ENCODE data around the gene CCNJ.
"Not testable (repeated sequence)": the region's sequence is repeated elsewhere in the genome, so short reads cannot be mapped to it uniquely, and the experiment has no call there.

The CCNJ gene, protein sequence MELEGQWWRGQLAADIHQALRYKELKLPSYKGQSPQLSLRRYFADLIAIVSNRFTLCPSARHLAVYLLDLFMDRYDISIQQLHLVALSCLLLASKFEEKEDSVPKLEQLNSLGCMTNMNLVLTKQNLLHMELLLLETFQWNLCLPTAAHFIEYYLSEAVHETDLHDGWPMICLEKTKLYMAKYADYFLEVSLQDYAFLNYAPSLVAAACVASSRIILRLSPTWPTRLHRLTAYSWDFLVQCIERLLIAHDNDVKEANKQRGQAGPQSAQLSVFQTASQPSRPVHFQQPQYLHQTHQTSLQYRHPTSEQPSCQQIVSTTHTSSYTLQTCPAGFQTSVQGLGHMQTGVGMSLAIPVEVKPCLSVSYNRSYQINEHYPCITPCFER

DNA sequence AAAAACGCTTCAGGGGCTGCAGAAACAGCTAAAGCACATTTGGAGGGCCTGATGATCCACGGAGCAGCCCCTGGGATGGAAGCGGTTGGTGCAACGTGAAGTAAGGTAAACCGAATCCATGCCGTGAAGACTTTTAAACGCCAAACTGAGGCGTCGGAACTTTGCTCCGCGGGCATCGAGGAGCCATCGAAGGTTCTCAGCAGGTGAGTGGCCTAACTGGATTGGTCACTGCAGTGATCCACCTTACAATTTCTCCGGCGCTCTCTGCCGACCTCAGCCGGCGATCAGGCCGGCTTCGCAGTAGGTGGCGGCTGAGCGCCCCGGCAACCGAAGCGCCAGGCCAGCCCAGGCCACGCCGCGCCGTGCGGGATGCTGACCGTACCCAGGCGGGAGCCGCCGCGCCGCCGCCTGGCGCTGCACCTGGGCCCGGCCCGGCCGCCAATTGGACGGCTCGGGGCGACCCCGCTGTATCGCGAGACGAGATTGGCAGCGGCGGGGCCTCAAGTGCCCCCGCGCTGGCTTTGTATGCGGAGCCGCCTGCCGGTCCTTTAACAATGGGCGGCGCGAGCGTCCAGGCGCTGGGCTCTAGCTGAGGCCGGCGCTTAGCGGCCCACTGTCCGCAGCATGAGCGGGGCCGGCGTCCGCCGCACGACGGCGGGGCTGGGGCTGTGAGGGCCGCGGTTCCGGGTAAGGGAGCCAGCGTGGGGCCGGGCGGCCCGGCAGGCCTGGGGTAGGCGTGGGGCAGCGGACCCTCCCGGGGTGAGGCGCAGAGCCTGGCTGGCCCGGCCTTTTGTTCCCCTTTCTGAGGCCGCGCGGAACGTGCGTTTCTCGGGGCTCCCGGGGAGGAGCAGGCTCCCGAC is at the start of gene CCNJ:
CCNJ (plus strand) TSS at position 551 of the 860 bp plus-strand sequence. CDS start 811 bp downstream, outside the sequence.
- peak within 1 kb of the TSS; percentile 83 to 87 for H3K27ac ChIP-seq (ENCODE audit: low read depth in 2 of 2, low read length in 2 of 2)

DNA sequence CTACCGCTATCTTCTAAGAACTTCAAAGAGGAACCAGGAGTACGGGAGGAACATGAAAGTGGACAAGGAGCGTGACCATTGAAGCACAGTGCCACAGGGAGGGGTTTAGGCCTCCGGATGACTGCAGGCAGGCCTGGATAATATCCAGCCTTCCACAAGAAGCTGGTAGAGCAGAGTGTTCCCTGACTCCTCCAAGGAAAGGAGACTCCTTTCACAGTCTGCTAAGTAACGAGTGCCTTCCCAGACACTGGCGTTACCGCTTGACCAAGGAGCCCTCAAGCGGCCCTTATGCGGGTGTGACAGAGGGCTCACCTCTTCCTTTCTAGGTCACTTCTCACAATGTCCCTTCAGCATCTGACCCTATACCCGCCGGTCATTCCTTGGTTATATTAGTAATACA is 49.0 kb upstream of the CCNJ start:
- not testable (repeated sequence) for H3K9ac ChIP-seq (ENCODE audit: low read depth in 1 of 2, low read length in 2 of 2); H3K27ac ChIP-seq (ENCODE audit: low read depth in 2 of 2, low read length in 2 of 2); H3K4me3 ChIP-seq (ENCODE audit: low read length in 2 of 2); H3K4me1 ChIP-seq (ENCODE audit: control insufficient read depth in 2 of 2, insufficient read depth in 2 of 2, low read length in 2 of 2); H3K27me3 ChIP-seq (ENCODE audit: control insufficient read depth in 2 of 2, insufficient read depth in 2 of 2, low read length in 2 of 2); H3K9me3 ChIP-seq (ENCODE audit: control insufficient read depth in 2 of 2, low read length in 2 of 2); H3K36me3 ChIP-seq (ENCODE audit: control insufficient read depth in 2 of 2, insufficient read depth in 2 of 2, low read length in 2 of 2)

More for the DNA sequence above, at the start of gene CCNJ:
- Histone ChIP-seq H3K4me3 (ENCODE audit: low read length in 2 of 2) (peak within 1 kb of the TSS; percentile 82 to 89), H3K9ac (ENCODE audit: low read depth in 1 of 2, low read length in 2 of 2) (peak within 1 kb of the TSS; percentile 82 to 83), H3K9me3 (ENCODE audit: control insufficient read depth in 2 of 2, low read length in 2 of 2) (no peaks in the 10 kb centered on the region), H3K27me3 (ENCODE audit: control insufficient read depth in 2 of 2, insufficient read depth in 2 of 2, low read length in 2 of 2) (no peaks in the 10 kb centered on the region), H3K36me3 (ENCODE audit: control insufficient read depth in 2 of 2, insufficient read depth in 2 of 2, low read length in 2 of 2) (peaks cover 0 to 2% of the 10 kb centered on the region in 2 donors), H3K4me1 (ENCODE audit: control insufficient read depth in 2 of 2, insufficient read depth in 2 of 2, low read length in 2 of 2) (peaks cover 8 to 19% of the 10 kb centered on the region in 2 donors)

DNA sequence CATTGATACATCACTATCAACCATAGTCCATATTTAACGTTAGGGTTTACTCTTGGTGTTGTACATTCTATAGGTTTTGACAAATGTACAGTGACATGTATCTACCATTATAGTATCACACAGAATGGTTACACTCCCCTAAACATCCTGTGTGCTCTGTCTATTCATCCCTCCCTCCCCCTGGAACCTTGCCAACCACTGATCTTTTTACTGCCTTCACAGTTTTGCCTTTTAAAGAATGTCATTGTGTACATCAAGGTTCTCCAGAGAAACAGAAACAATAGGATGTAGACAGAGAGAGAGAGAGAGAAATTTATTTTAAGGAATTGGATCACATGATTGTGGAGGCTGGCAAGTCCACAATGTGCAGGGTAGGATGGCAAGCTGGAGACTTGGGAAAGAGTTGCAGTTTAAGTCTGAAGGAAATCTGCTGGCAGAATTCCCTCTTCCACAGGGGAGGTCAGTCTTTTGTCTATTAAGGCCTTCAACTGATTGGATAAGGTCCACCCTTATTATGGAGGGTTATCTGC is 45.1 kb upstream of the CCNJ start:
- Histone ChIP-seq H3K4me1 (ENCODE audit: control insufficient read depth in 2 of 2, insufficient read depth in 2 of 2, low read length in 2 of 2) (no peaks in the 10 kb centered on the region), H3K36me3 (ENCODE audit: control insufficient read depth in 2 of 2, insufficient read depth in 2 of 2, low read length in 2 of 2) (no peaks in the 10 kb centered on the region), H3K27me3 (ENCODE audit: control insufficient read depth in 2 of 2, insufficient read depth in 2 of 2, low read length in 2 of 2) (no peaks in the 10 kb centered on the region), H3K27ac (ENCODE audit: low read depth in 2 of 2, low read length in 2 of 2) (no peak overlapping the region), H3K9ac (ENCODE audit: low read depth in 1 of 2, low read length in 2 of 2) (no peak overlapping the region), H3K4me3 (ENCODE audit: low read length in 2 of 2) (no peak overlapping the region), H3K9me3 (ENCODE audit: control insufficient read depth in 2 of 2, low read length in 2 of 2) (no peaks in the 10 kb centered on the region)

DNA sequence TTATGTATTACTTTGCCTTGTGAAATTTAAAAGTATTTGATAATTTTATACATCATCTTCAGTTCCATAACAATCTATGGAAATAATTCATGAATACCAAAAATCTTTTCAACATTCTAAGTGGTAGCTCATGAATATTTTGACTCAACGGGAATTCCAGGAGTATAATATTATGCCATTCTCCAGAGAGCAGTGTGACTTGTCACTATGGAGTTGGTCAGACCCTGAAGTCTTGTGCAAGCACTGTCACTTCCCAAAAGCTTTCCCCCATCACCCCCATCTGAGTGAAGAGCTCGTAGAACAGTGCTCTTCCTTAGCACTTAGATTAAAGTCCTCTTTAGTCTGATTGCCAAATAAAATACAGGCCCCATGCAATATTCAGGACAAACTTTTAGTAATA is 29.4 kb upstream of the CCNJ start:
- no peak overlapping the region for H3K4me3 ChIP-seq (ENCODE audit: low read length in 2 of 2)
- no peaks in the 10 kb centered on the region for H3K36me3 ChIP-seq (ENCODE audit: control insufficient read depth in 2 of 2, insufficient read depth in 2 of 2, low read length in 2 of 2)
- H3K9ac ChIP-seq (ENCODE audit: low read depth in 1 of 2, low read length in 2 of 2), result no peak overlapping the region
- H3K27ac ChIP-seq (ENCODE audit: low read depth in 2 of 2, low read length in 2 of 2), result no peak overlapping the region
- no peaks in the 10 kb centered on the region for H3K9me3 ChIP-seq (ENCODE audit: control insufficient read depth in 2 of 2, low read length in 2 of 2)
- no peaks in the 10 kb centered on the region for H3K27me3 ChIP-seq (ENCODE audit: control insufficient read depth in 2 of 2, insufficient read depth in 2 of 2, low read length in 2 of 2)
- H3K4me1 ChIP-seq (ENCODE audit: control insufficient read depth in 2 of 2, insufficient read depth in 2 of 2, low read length in 2 of 2), result no peaks in the 10 kb centered on the region

DNA sequence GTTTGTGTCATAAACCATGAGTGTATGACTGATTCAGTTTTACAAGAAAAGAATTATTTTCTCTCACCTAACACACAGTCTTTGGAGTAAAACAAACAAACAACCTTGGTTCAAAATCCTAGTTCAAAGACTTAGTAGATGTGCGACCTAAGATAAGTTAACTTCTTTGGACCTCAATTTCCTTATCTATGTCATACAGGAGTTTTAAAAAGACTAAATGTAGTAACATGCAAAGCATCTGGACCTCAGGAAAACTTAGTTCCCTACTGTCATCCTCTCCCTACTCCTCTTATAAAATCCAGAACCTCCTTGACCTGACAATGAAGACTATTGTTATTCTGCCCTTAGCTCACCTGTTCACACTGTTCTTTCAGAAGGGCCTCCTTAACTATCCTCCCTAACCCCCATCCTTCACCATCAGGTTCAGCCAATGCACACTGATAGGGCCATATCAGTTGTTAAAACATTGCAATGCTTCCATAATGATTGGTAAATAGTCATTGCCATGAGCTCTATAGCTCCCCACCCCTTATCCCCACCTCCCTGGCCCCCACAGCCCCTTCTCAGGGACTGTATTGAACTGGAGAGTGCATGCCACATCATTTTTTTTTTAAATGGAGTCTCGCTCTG is 28.8 kb upstream of the CCNJ start:
- Histone ChIP-seq H3K36me3 (ENCODE audit: control insufficient read depth in 2 of 2, insufficient read depth in 2 of 2, low read length in 2 of 2) (no peaks in the 10 kb centered on the region), H3K4me1 (ENCODE audit: control insufficient read depth in 2 of 2, insufficient read depth in 2 of 2, low read length in 2 of 2) (no peaks in the 10 kb centered on the region), H3K4me3 (ENCODE audit: low read length in 2 of 2) (no peak overlapping the region), H3K27ac (ENCODE audit: low read depth in 2 of 2, low read length in 2 of 2) (no peak overlapping the region), H3K9ac (ENCODE audit: low read depth in 1 of 2, low read length in 2 of 2) (no peak overlapping the region), H3K27me3 (ENCODE audit: control insufficient read depth in 2 of 2, insufficient read depth in 2 of 2, low read length in 2 of 2) (no peaks in the 10 kb centered on the region), H3K9me3 (ENCODE audit: control insufficient read depth in 2 of 2, low read length in 2 of 2) (no peaks in the 10 kb centered on the region)

DNA sequence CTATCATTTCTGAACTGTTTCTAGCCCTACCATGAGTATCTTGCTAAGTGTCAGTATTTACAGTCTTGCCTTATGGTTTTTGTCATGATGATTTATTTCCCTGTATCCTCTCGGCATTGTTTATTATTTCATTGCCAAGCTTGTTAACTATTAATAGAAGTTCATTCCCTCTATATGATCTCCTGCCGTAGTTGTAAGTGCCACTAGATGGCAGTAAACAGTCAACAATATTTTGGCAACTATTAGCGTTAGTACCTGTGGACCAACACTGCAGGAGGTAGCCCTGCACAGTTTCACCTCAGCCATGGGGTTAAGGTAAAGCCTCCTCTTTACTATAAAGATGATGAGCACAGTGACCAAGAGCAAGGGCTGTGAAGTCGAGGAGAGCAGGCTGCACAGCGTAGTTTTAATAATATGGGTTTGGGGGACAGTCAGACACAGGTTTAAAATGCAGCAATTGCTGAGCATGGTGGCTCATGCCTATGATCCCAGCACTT is 26.1 kb upstream of the CCNJ start:
- Histone ChIP-seq H3K36me3 (ENCODE audit: control insufficient read depth in 2 of 2, insufficient read depth in 2 of 2, low read length in 2 of 2) (no peaks in the 10 kb centered on the region), H3K9me3 (ENCODE audit: control insufficient read depth in 2 of 2, low read length in 2 of 2) (no peaks in the 10 kb centered on the region), H3K27ac (ENCODE audit: low read depth in 2 of 2, low read length in 2 of 2) (no peak overlapping the region), H3K27me3 (ENCODE audit: control insufficient read depth in 2 of 2, insufficient read depth in 2 of 2, low read length in 2 of 2) (no peaks in the 10 kb centered on the region), H3K9ac (ENCODE audit: low read depth in 1 of 2, low read length in 2 of 2) (no peak overlapping the region), H3K4me3 (ENCODE audit: low read length in 2 of 2) (no peak overlapping the region), H3K4me1 (ENCODE audit: control insufficient read depth in 2 of 2, insufficient read depth in 2 of 2, low read length in 2 of 2) (no peaks in the 10 kb centered on the region)

DNA sequence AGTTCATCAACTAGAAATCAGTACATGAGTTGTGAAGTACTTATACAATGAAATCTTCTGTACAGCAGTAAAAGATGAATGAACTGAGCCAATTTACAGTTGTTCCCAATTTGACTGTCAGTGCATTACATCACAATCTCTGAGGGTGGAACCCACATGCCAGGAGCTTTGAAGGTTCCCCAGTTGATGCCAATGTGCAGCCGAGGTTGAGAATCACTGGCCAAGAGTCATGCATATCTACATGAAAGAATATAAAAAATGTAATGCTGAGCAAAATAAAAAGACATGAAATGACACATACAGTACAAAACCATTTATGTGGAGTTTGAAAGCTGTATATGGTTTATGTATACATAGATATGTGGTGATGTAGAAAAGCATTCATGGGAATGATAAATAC is 22.1 kb upstream of the CCNJ start:
- H3K27me3 ChIP-seq (ENCODE audit: control insufficient read depth in 2 of 2, insufficient read depth in 2 of 2, low read length in 2 of 2), result no peaks in the 10 kb centered on the region
- H3K27ac ChIP-seq (ENCODE audit: low read depth in 2 of 2, low read length in 2 of 2), result no peak overlapping the region
- H3K36me3 ChIP-seq (ENCODE audit: control insufficient read depth in 2 of 2, insufficient read depth in 2 of 2, low read length in 2 of 2), result no peaks in the 10 kb centered on the region
- no peaks in the 10 kb centered on the region for H3K9me3 ChIP-seq (ENCODE audit: control insufficient read depth in 2 of 2, low read length in 2 of 2)
- H3K9ac ChIP-seq (ENCODE audit: low read depth in 1 of 2, low read length in 2 of 2), result no peak overlapping the region
- no peak overlapping the region for H3K4me3 ChIP-seq (ENCODE audit: low read length in 2 of 2)
- H3K4me1 ChIP-seq (ENCODE audit: control insufficient read depth in 2 of 2, insufficient read depth in 2 of 2, low read length in 2 of 2), result no peaks in the 10 kb centered on the region

DNA sequence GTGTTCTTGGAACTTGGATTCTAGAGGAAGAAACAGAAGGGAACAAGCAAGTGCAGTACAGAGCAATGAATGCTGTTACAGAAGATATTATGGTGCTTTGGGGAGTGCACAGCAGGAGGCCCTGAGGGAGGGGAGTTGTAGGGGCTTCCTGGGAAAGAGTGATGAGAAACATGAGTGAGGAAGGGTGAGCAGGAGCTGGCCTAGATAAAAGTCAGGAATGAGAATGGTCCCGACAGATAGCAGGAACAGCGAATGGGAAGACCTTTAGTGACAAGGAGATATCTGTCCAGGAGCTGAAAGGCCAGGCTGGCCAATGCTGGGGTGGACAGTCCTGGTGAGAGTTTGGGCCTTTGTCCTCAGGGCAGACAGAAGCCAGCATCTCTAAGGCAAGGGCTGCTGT is 20.6 kb upstream of the CCNJ start:
- Histone ChIP-seq H3K4me3 (ENCODE audit: low read length in 2 of 2) (no peak overlapping the region), H3K9ac (ENCODE audit: low read depth in 1 of 2, low read length in 2 of 2) (no peak overlapping the region), H3K27ac (ENCODE audit: low read depth in 2 of 2, low read length in 2 of 2) (no peak overlapping the region), H3K4me1 (ENCODE audit: control insufficient read depth in 2 of 2, insufficient read depth in 2 of 2, low read length in 2 of 2) (no peaks in the 10 kb centered on the region), H3K36me3 (ENCODE audit: control insufficient read depth in 2 of 2, insufficient read depth in 2 of 2, low read length in 2 of 2) (no peaks in the 10 kb centered on the region), H3K27me3 (ENCODE audit: control insufficient read depth in 2 of 2, insufficient read depth in 2 of 2, low read length in 2 of 2) (no peaks in the 10 kb centered on the region), H3K9me3 (ENCODE audit: control insufficient read depth in 2 of 2, low read length in 2 of 2) (no peaks in the 10 kb centered on the region)

DNA sequence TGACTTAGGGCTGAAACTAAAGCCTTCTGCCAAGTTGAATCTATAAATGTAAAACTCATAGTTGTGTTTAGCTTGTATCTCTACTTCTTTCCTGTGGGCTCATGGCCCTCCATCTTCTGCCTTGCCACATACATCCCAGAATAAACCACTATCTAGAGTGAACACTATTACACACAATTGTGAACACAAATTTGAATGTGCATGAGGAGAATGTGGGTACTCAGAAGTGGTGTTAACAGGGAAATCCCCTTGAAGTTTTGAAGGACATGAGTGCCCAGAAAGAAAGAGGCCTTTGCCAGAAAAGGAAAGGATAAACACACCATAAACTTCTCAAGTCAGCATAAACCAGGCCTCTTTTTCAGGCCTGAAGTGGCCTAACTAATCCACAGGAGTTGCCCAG is 20.2 kb upstream of the CCNJ start:
- Histone ChIP-seq H3K9ac (ENCODE audit: low read depth in 1 of 2, low read length in 2 of 2) (no peak overlapping the region), H3K36me3 (ENCODE audit: control insufficient read depth in 2 of 2, insufficient read depth in 2 of 2, low read length in 2 of 2) (no peaks in the 10 kb centered on the region), H3K4me1 (ENCODE audit: control insufficient read depth in 2 of 2, insufficient read depth in 2 of 2, low read length in 2 of 2) (no peaks in the 10 kb centered on the region), H3K27ac (ENCODE audit: low read depth in 2 of 2, low read length in 2 of 2) (no peak overlapping the region), H3K9me3 (ENCODE audit: control insufficient read depth in 2 of 2, low read length in 2 of 2) (no peaks in the 10 kb centered on the region), H3K27me3 (ENCODE audit: control insufficient read depth in 2 of 2, insufficient read depth in 2 of 2, low read length in 2 of 2) (no peaks in the 10 kb centered on the region), H3K4me3 (ENCODE audit: low read length in 2 of 2) (no peak overlapping the region)

All from mucosa of rectum (tissue), 2 donors.